ENCODE results near the gene RIPPLY1. TPM values are rescaled to one million over a fixed set of nuclear protein-coding genes. Genes with fewer than 3 reads are reported as not detected.
A peak's percentile ranks its signal among the peaks of the same experiment; 100 is the strongest.
"Not testable (repeated sequence)": the region's sequence is repeated elsewhere in the genome, so short reads cannot be mapped to it uniquely, and the experiment has no call there.

Gene RIPPLY1
- total RNA-seq, 1 donor = not detected

GRCh38 chrX:106874075-106874474 is 29.1 kb downstream of the RIPPLY1 start:
- DNase-seq (ENCODE audit: low read depth) = peak; percentile 63
- no peak overlapping the region for H3K4me3 ChIP-seq (ENCODE audit: low read depth, low read length)
- TF ChIP-seq, protein P1, sequence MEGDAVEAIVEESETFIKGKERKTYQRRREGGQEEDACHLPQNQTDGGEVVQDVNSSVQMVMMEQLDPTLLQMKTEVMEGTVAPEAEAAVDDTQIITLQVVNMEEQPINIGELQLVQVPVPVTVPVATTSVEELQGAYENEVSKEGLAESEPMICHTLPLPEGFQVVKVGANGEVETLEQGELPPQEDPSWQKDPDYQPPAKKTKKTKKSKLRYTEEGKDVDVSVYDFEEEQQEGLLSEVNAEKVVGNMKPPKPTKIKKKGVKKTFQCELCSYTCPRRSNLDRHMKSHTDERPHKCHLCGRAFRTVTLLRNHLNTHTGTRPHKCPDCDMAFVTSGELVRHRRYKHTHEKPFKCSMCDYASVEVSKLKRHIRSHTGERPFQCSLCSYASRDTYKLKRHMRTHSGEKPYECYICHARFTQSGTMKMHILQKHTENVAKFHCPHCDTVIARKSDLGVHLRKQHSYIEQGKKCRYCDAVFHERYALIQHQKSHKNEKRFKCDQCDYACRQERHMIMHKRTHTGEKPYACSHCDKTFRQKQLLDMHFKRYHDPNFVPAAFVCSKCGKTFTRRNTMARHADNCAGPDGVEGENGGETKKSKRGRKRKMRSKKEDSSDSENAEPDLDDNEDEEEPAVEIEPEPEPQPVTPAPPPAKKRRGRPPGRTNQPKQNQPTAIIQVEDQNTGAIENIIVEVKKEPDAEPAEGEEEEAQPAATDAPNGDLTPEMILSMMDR (IDR thresholded peaks at IDR 0.05; ENCODE audit: insufficient read depth, low read length) = peak; percentile 72

GRCh38 chrX:106872796-106873195 is 30.3 kb downstream of the RIPPLY1 start:
- H3K4me3 ChIP-seq (ENCODE audit: low read depth, low read length); DNase-seq (ENCODE audit: low read depth): not testable (repeated sequence)

GRCh38 chrX:106863697-106864096 is 39.4 kb downstream of the RIPPLY1 start:
- H3K4me3 ChIP-seq (ENCODE audit: low read depth, low read length) = no peak overlapping the region
- TF ChIP-seq, protein P1 (IDR thresholded peaks at IDR 0.05; ENCODE audit: insufficient read depth, low read length) = no peak
- no peak for DNase-seq (ENCODE audit: low read depth)

DNA sequence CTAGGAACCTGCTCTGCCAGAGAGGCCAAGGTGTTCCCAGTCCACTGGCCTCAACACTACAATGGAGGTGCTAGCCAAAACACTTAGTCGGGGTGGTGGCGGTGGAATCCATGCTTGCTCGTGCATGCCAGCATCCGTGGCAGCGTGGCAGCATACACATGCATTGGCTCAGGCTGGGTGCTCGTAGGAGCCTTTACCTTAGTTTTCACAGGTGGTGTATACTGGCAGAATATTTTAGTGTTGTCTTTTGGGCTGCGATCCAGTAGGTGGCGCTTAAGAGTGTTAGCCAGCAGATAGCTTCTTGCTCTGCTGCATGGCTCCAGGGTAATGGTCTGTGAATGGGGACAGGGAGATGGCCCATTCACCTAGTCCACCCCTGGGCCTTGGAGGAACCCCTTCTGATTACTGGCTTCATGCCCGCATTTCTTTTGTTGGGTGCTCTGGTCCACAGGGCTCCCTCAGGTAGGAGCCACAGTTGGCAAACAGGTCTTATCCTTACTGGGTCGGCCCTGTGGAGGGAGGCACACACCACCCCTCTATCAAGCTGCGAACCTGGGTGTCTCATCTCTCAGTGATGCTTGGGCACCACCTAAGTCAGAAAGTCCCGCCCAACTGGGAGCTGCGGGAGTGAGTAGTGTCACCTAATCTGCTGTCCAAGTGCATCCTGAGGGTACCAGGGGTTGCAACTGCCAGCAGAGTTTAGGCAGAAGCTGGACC is 40.0 kb downstream of the RIPPLY1 start:
- DNase-seq (ENCODE audit: low read depth) = no peak
- H3K4me3 ChIP-seq (ENCODE audit: low read depth, low read length) = no peak overlapping the region
- TF ChIP-seq, protein P1 (IDR thresholded peaks at IDR 0.05; ENCODE audit: insufficient read depth, low read length) = peak; percentile 27

Other genes starting within 250 kb of the RIPPLY1 start
- 0.82 and 12.6 TPM in 2 replicates for gene RNF128, start 176.6 kb downstream of the RIPPLY1 start, total RNA-seq (ENCODE audit: low replicate concordance)
- 17.1 and 17.3 TPM in 2 replicates for gene TBC1D8B, start 100.7 kb downstream of the RIPPLY1 start, total RNA-seq (ENCODE audit: low replicate concordance)
- not detected in 2 replicates for gene CLDN2, start 17.1 kb upstream of the RIPPLY1 start, total RNA-seq (ENCODE audit: low replicate concordance)
- 38.4 and 42.4 TPM in 2 replicates for gene MORC4, start 96.9 kb upstream of the RIPPLY1 start, total RNA-seq (ENCODE audit: low replicate concordance)
- gene RBM41, start 215.5 kb upstream of the RIPPLY1 start, total RNA-seq (ENCODE audit: low replicate concordance) = 17.4 and 17.7 TPM in 2 replicates

All from fibroblast of the aortic adventitia (primary cell).